Left ventricle myocardium inferior (tissue), 1 donor: ENCODE results near the gene RETSAT. TPM values are rescaled to one million over a fixed set of nuclear protein-coding genes. Genes with fewer than 3 reads are reported as not detected.
"Not testable (repeated sequence)": the region's sequence is repeated elsewhere in the genome, so short reads cannot be mapped to it uniquely, and the experiment has no call there.

Source experiments
- DNase-seq: peaks from one replicate; pipeline ENCODE4 v3.0.0-alpha.2; 2020
- H3K27ac ChIP-seq: fragments of 200-600 bp; replicated peaks from 2 replicates; pipeline ENCODE4 v1.8.0; 2021
- H3K27me3 ChIP-seq: fragments of 200-600 bp; 2 replicates; pipeline ENCODE4 v1.8.0; 2021; ENCODE audit warnings: low read depth
- H3K36me3 ChIP-seq: fragments of 200-600 bp; 2 replicates; pipeline ENCODE4 v1.8.0; 2021
- H3K4me1 ChIP-seq: fragments of 200-600 bp; 2 replicates; pipeline ENCODE4 v1.8.0; 2021
- H3K4me3 ChIP-seq: fragments of 200-600 bp; 2 replicates; pipeline ENCODE4 v1.8.0; 2021; ENCODE audit warnings: mild to moderate bottlenecking, moderate library complexity
- H3K9me3 ChIP-seq: fragments of 200-600 bp; replicated peaks from 2 replicates; pipeline ENCODE4 v1.8.0; 2021
- CTCF ChIP-seq: fragments of 200-600 bp; IDR thresholded peaks from 2 replicates; pipeline ENCODE4 v1.8.0; 2021; ENCODE audit warnings: antibody characterized with exemption, mild to moderate bottlenecking, borderline replicate concordance
- intact Hi-C: fragments of 100-400 bp; cut with micrococcal nuclease; formaldehyde crosslinking; loops from one replicate; pipeline ENCODE4 v1.11.0; 2022
- total RNA-seq: library from RNA; stranded (reverse); fragmentation: NEBNext Ultra II Directional; extraction: Animal tissue kit (Norgen Biotek cat#: 25700); gene quantifications from one replicate; pipeline ENCODE4 v1.2.1, GENCODE V29; 2021
- donor health status: DM: no; HTN: yes; CAD: no; lungs with severe emphysema.

Gene RETSAT
- total RNA-seq, 1 donor from 2014 or later = 39.4 TPM

GRCh38 chr2:85387754-85388153 lies 33.4 kb upstream of the RETSAT start:
- Histone ChIP-seq H3K4me3 (no peak overlapping the region), H3K36me3 (peaks cover 76% of the 10 kb centered on the region), H3K9me3 (no peaks in the 10 kb centered on the region), H3K4me1 (no peaks in the 10 kb centered on the region), H3K27ac (no peak overlapping the region), H3K27me3 (no peaks in the 10 kb centered on the region)
- intact Hi-C loops = no loop called here
- no peak for TF ChIP-seq CTCF
- DNase-seq = no peak

- intact Hi-C loops = no loop called here
- H3K9me3 ChIP-seq = no peaks in the 10 kb centered on the region
- H3K4me3 ChIP-seq = no peak overlapping the region
- DNase-seq = no peak
- peaks cover 90% of the 10 kb centered on the region for H3K36me3 ChIP-seq
- H3K4me1 ChIP-seq = no peaks in the 10 kb centered on the region
- H3K27me3 ChIP-seq = no peaks in the 10 kb centered on the region
- TF ChIP-seq CTCF = no peak
- no peak overlapping the region for H3K27ac ChIP-seq
Observed at GRCh38 chr2:85385746-85386145, 31.4 kb upstream of the RETSAT start.

- DNase-seq = no peak
- TF ChIP-seq CTCF = no peak
- intact Hi-C loops = no loop called here
- Histone ChIP-seq H3K4me1 (no peaks in the 10 kb centered on the region), H3K27ac (no peak overlapping the region), H3K9me3 (no peaks in the 10 kb centered on the region), H3K36me3 (peaks cover 92% of the 10 kb centered on the region), H3K4me3 (no peak overlapping the region), H3K27me3 (no peaks in the 10 kb centered on the region)
Observed at GRCh38 chr2:85383850-85384249, 29.5 kb upstream of the RETSAT start.

GRCh38 chr2:85383151-85383550 lies 28.8 kb upstream of the RETSAT start:
- H3K9me3 ChIP-seq, H3K4me3 ChIP-seq, H3K27ac ChIP-seq, intact Hi-C loops, H3K4me1 ChIP-seq, DNase-seq, H3K27me3 ChIP-seq: not testable (repeated sequence)
- H3K36me3 ChIP-seq = peaks cover 92% of the 10 kb centered on the region

- Histone ChIP-seq H3K27me3 (no peaks in the 10 kb centered on the region), H3K9me3 (no peaks in the 10 kb centered on the region), H3K27ac (no peak overlapping the region), H3K36me3 (peaks cover 88% of the 10 kb centered on the region), H3K4me3 (no peak overlapping the region), H3K4me1 (no peaks in the 10 kb centered on the region)
- intact Hi-C loops = no loop called here
- DNase-seq = no peak
- TF ChIP-seq CTCF = no peak
Observed at GRCh38 chr2:85380048-85380447, 25.7 kb upstream of the RETSAT start.

- no peak for DNase-seq
- peaks cover 11% of the 10 kb centered on the region for H3K9me3 ChIP-seq
- peaks cover 81% of the 10 kb centered on the region for H3K36me3 ChIP-seq
- no peak overlapping the region for H3K4me3 ChIP-seq
- no peaks in the 10 kb centered on the region for H3K4me1 ChIP-seq
- no peak for TF ChIP-seq CTCF
- intact Hi-C loops = no loop called here
- H3K27ac ChIP-seq = no peak overlapping the region
- H3K27me3 ChIP-seq = no peaks in the 10 kb centered on the region
Observed at GRCh38 chr2:85378257-85378656, 23.9 kb upstream of the RETSAT start.
